ENCODE results near the gene ABCA8. TPM values are rescaled to one million over a fixed set of nuclear protein-coding genes. Genes with fewer than 3 reads are reported as not detected.

Gene ABCA8
- total RNA-seq, 1 experiment from 2014 or later: 0.15 TPM

DNA sequence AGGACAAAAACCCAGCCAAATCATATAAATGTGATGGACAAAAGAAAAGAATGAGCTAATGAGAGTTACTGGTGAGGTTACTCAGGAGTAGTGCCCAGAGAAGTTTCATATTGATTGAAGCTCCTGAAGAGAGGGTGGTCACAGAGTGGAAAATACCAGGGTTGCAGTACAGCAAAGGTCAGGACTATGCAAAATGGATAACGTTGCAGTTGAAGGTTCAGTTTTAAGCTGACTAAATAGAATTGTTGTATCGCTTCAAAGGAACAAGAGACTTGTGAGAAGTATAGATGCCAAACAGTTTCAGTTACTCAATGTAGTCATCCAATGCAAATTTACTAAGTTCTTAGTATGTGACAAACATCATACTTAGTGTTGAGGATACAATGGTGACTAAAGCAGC is 47.1 kb downstream of the ABCA8 start:
- H3K4me3 Mint-ChIP-seq: no peak overlapping the region
- H3K36me3 Mint-ChIP-seq: no peaks in the 10 kb centered on the region
- CTCF ChIA-PET: interaction anchor here (1.8 kb wide), 1 partner anchor 136 kb away, joined by 8 read pairs; no protein-coding TSS in a partner anchor
- 0 out of 2 replicates have a peak, but pooled peaks cover 2% of the 10 kb centered on the region for H3K4me1 Mint-ChIP-seq
- POLR2A ChIA-PET: no interaction called here
- DNase-seq (ENCODE audit: low spot score) (no peak), ATAC-seq (no peak)
- TF ChIP-seq, protein P1, sequence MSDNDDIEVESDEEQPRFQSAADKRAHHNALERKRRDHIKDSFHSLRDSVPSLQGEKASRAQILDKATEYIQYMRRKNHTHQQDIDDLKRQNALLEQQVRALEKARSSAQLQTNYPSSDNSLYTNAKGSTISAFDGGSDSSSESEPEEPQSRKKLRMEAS (CRISPR knock-in tag; IDR thresholded peaks at IDR 0.05): no peak
- TF ChIP-seq, protein P2, sequence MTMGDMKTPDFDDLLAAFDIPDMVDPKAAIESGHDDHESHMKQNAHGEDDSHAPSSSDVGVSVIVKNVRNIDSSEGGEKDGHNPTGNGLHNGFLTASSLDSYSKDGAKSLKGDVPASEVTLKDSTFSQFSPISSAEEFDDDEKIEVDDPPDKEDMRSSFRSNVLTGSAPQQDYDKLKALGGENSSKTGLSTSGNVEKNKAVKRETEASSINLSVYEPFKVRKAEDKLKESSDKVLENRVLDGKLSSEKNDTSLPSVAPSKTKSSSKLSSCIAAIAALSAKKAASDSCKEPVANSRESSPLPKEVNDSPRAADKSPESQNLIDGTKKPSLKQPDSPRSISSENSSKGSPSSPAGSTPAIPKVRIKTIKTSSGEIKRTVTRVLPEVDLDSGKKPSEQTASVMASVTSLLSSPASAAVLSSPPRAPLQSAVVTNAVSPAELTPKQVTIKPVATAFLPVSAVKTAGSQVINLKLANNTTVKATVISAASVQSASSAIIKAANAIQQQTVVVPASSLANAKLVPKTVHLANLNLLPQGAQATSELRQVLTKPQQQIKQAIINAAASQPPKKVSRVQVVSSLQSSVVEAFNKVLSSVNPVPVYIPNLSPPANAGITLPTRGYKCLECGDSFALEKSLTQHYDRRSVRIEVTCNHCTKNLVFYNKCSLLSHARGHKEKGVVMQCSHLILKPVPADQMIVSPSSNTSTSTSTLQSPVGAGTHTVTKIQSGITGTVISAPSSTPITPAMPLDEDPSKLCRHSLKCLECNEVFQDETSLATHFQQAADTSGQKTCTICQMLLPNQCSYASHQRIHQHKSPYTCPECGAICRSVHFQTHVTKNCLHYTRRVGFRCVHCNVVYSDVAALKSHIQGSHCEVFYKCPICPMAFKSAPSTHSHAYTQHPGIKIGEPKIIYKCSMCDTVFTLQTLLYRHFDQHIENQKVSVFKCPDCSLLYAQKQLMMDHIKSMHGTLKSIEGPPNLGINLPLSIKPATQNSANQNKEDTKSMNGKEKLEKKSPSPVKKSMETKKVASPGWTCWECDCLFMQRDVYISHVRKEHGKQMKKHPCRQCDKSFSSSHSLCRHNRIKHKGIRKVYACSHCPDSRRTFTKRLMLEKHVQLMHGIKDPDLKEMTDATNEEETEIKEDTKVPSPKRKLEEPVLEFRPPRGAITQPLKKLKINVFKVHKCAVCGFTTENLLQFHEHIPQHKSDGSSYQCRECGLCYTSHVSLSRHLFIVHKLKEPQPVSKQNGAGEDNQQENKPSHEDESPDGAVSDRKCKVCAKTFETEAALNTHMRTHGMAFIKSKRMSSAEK (CRISPR knock-in tag; IDR thresholded peaks at IDR 0.05; ENCODE audit: borderline replicate concordance): no peak
- peak; percentile 54; the same call in 1 of the 2 replicates for TF ChIP-seq GABPB1 (CRISPR knock-in tag; IDR thresholded peaks at IDR 0.05)
- TF ChIP-seq, protein P3, sequence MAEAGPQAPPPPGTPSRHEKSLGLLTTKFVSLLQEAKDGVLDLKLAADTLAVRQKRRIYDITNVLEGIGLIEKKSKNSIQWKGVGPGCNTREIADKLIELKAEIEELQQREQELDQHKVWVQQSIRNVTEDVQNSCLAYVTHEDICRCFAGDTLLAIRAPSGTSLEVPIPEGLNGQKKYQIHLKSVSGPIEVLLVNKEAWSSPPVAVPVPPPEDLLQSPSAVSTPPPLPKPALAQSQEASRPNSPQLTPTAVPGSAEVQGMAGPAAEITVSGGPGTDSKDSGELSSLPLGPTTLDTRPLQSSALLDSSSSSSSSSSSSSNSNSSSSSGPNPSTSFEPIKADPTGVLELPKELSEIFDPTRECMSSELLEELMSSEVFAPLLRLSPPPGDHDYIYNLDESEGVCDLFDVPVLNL (CRISPR knock-in tag; IDR thresholded peaks at IDR 0.05; ENCODE audit: borderline replicate concordance, low read depth): no peak
- TF ChIP-seq, protein P4, sequence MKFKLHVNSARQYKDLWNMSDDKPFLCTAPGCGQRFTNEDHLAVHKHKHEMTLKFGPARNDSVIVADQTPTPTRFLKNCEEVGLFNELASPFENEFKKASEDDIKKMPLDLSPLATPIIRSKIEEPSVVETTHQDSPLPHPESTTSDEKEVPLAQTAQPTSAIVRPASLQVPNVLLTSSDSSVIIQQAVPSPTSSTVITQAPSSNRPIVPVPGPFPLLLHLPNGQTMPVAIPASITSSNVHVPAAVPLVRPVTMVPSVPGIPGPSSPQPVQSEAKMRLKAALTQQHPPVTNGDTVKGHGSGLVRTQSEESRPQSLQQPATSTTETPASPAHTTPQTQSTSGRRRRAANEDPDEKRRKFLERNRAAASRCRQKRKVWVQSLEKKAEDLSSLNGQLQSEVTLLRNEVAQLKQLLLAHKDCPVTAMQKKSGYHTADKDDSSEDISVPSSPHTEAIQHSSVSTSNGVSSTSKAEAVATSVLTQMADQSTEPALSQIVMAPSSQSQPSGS (CRISPR knock-in tag; IDR thresholded peaks at IDR 0.05; ENCODE audit: borderline replicate concordance, low read depth): no peak
- peaks cover 8% of the 10 kb centered on the region for H3K9me3 Mint-ChIP-seq
- H3K27ac Mint-ChIP-seq: no peak overlapping the region
- no peaks in the 10 kb centered on the region for H3K27me3 Mint-ChIP-seq (ENCODE audit: low read depth)

DNA sequence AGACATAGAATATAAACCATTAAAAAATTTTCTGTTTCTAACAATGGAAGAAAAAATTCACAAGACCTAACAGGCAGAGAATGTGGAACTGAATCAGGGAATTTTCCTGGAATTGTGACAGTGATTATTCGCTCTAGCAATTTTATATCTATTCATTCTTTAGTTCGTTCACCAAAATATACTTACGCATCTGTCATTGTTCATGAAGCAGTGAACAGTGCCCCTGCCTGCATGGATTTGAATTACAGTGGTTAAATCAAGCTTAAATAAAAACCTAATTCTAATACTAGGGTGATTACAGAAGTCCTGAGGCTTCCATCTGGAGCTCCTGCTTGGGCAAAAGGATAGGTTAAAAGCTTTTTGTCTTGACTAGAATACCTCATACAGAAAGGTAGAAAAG is 48.6 kb downstream of the ABCA8 start:
- Mint-ChIP-seq H3K27me3 (ENCODE audit: low read depth) (no peaks in the 10 kb centered on the region), H3K27ac (no peak overlapping the region), H3K36me3 (no peaks in the 10 kb centered on the region), H3K9me3 (no peaks in the 10 kb centered on the region), H3K4me3 (no peak overlapping the region), H3K4me1 (0 out of 2 replicates have a peak, but pooled peaks cover 2% of the 10 kb centered on the region)
- ChIA-PET POLR2A (no interaction called here), CTCF (interaction anchor here (0.6 to 1.5 kb wide), 10 partner anchors 8 to 161 kb away, joined by 3 to 8 read pairs (median 4); partner anchors contain the start of gene ABCA8)
- no peak for ATAC-seq
- DNase-seq (ENCODE audit: low spot score): no peak
- TF ChIP-seq TEAD1 (CRISPR knock-in tag; IDR thresholded peaks at IDR 0.05): no peak
- TF ChIP-seq, protein P5, sequence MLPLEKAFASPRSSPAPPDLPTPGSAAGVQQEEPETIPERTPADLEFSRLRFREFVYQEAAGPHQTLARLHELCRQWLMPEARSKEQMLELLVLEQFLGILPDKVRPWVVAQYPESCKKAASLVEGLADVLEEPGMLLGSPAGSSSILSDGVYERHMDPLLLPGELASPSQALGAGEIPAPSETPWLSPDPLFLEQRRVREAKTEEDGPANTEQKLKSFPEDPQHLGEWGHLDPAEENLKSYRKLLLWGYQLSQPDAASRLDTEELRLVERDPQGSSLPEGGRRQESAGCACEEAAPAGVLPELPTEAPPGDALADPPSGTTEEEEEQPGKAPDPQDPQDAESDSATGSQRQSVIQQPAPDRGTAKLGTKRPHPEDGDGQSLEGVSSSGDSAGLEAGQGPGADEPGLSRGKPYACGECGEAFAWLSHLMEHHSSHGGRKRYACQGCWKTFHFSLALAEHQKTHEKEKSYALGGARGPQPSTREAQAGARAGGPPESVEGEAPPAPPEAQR (CRISPR knock-in tag; IDR thresholded peaks at IDR 0.05): no peak
- TF ChIP-seq ZNF219 (CRISPR knock-in tag; IDR thresholded peaks at IDR 0.05; ENCODE audit: borderline replicate concordance): no peak
- TF ChIP-seq SOX15 (CRISPR knock-in tag; IDR thresholded peaks at IDR 0.05): no peak
- no peak for TF ChIP-seq NFE2L1 (CRISPR knock-in tag; IDR thresholded peaks at IDR 0.05)
- TF ChIP-seq, protein P6, sequence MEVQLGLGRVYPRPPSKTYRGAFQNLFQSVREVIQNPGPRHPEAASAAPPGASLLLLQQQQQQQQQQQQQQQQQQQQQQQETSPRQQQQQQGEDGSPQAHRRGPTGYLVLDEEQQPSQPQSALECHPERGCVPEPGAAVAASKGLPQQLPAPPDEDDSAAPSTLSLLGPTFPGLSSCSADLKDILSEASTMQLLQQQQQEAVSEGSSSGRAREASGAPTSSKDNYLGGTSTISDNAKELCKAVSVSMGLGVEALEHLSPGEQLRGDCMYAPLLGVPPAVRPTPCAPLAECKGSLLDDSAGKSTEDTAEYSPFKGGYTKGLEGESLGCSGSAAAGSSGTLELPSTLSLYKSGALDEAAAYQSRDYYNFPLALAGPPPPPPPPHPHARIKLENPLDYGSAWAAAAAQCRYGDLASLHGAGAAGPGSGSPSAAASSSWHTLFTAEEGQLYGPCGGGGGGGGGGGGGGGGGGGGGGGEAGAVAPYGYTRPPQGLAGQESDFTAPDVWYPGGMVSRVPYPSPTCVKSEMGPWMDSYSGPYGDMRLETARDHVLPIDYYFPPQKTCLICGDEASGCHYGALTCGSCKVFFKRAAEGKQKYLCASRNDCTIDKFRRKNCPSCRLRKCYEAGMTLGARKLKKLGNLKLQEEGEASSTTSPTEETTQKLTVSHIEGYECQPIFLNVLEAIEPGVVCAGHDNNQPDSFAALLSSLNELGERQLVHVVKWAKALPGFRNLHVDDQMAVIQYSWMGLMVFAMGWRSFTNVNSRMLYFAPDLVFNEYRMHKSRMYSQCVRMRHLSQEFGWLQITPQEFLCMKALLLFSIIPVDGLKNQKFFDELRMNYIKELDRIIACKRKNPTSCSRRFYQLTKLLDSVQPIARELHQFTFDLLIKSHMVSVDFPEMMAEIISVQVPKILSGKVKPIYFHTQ (CRISPR knock-in tag; IDR thresholded peaks at IDR 0.05): no peak
- no peak for TF ChIP-seq CREB1 (CRISPR knock-in tag; IDR thresholded peaks at IDR 0.05)
- no peak for TF ChIP-seq GABPB1 (CRISPR knock-in tag; IDR thresholded peaks at IDR 0.05)
- TF ChIP-seq, protein P2 (CRISPR knock-in tag; IDR thresholded peaks at IDR 0.05; ENCODE audit: borderline replicate concordance): no peak
- no peak for TF ChIP-seq SMAD3 (CRISPR knock-in tag; IDR thresholded peaks at IDR 0.05; ENCODE audit: borderline replicate concordance)
- TF ChIP-seq, protein P4 (CRISPR knock-in tag; IDR thresholded peaks at IDR 0.05; ENCODE audit: borderline replicate concordance, low read depth): no peak
- TF ChIP-seq JUN (CRISPR knock-in tag; IDR thresholded peaks at IDR 0.05): no peak
- TF ChIP-seq ATF1 (CRISPR knock-in tag; IDR thresholded peaks at IDR 0.05): no peak
